ENCODE measurements around the gene CHDH. TPM values are rescaled to one million over a fixed set of nuclear protein-coding genes. Genes with fewer than 3 reads are reported as not detected.

CHDH gene
- total RNA-seq, 1 experiment from 2014 or later, result 28.5 TPM

- TF ChIP-seq CTCF (IDR thresholded peaks at IDR 0.05; ENCODE audit: unreplicated experiment), result no peak
- Mint-ChIP-seq H3K27ac (ENCODE audit: unreplicated experiment) (no peak overlapping the region), H3K4me3 (ENCODE audit: low read depth, unreplicated experiment) (no peak overlapping the region), H3K9me3 (ENCODE audit: low read depth, unreplicated experiment) (no peaks in the 10 kb centered on the region), H3K4me1 (ENCODE audit: low read depth, unreplicated experiment) (no peaks in the 10 kb centered on the region), H3K36me3 (ENCODE audit: insufficient read depth, unreplicated experiment) (peaks cover 7% of the 10 kb centered on the region), H3K27me3 (ENCODE audit: unreplicated experiment) (no peaks in the 10 kb centered on the region)
- intact Hi-C loops (cut with micrococcal nuclease; ENCODE audit: unreplicated experiment), result no loop called here
- CTCF ChIA-PET, result no interaction called here
- BruUV-seq (replicated peaks), result no TSS peak
- no peak for DNase-seq
These were observed 79.5 kb downstream of the CHDH start for GRCh38 chr3:53766706-53767105.

- BruUV-seq (replicated peaks), result no TSS peak
- intact Hi-C loops (cut with micrococcal nuclease; ENCODE audit: unreplicated experiment), result no loop called here
- H3K9me3 Mint-ChIP-seq (ENCODE audit: low read depth, unreplicated experiment), result no peaks in the 10 kb centered on the region
- CTCF ChIA-PET, result no interaction called here
- no peak for DNase-seq
- H3K4me1 Mint-ChIP-seq (ENCODE audit: low read depth, unreplicated experiment), result no peaks in the 10 kb centered on the region
- no peaks in the 10 kb centered on the region for H3K27me3 Mint-ChIP-seq (ENCODE audit: unreplicated experiment)
- H3K27ac Mint-ChIP-seq (ENCODE audit: unreplicated experiment), result no peak overlapping the region
- no peak overlapping the region for H3K4me3 Mint-ChIP-seq (ENCODE audit: low read depth, unreplicated experiment)
- TF ChIP-seq CTCF (IDR thresholded peaks at IDR 0.05; ENCODE audit: unreplicated experiment), result no peak
- H3K36me3 Mint-ChIP-seq (ENCODE audit: insufficient read depth, unreplicated experiment), result no peaks in the 10 kb centered on the region
These were observed 80.5 kb downstream of the CHDH start for GRCh38 chr3:53765753-53766152.

DNA sequence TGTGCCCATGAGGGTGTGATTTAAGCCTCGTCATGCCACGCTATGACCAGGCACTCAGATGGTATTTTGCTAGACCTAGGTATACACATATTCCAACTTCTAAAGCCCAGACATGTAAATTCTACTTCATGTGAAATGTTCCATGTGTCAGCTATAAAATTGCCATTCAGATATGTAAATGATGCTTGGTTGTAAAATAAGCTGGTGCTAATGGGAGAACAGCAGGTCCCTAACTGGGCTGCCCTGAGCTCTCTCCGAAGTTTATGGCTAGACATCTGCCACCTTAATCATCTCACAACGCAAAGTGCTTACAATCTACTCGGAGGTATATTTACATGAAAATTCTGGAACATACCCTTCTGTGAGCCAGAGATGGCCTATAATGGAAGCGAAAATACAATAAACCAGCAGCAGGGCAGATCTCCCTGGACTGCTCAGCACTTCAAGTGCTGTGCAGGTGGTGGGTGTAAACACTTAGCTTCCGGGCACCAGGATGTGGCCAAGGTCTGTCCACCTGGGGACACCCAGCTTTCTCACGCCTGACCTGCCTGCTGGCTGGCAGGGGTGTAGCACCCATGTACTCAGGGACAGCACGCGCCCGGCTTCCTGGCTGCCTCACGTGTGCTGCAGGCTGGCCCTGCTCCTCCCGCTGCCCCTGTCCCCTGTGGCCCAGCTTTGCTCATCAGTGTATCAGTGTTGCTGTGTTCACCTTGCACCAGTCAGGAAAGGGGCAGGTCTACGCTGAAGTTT is 82.0 kb downstream of the CHDH start:
- no peak for DNase-seq
- TF ChIP-seq CTCF (IDR thresholded peaks at IDR 0.05; ENCODE audit: unreplicated experiment), result no peak
- H3K27ac Mint-ChIP-seq (ENCODE audit: unreplicated experiment), result no peak overlapping the region
- CTCF ChIA-PET, result no interaction called here
- no peaks in the 10 kb centered on the region for H3K9me3 Mint-ChIP-seq (ENCODE audit: low read depth, unreplicated experiment)
- intact Hi-C loops (cut with micrococcal nuclease; ENCODE audit: unreplicated experiment), result no loop called here
- no peaks in the 10 kb centered on the region for H3K27me3 Mint-ChIP-seq (ENCODE audit: unreplicated experiment)
- H3K36me3 Mint-ChIP-seq (ENCODE audit: insufficient read depth, unreplicated experiment), result no peaks in the 10 kb centered on the region
- BruUV-seq (replicated peaks), result no TSS peak
- H3K4me3 Mint-ChIP-seq (ENCODE audit: low read depth, unreplicated experiment), result no peak overlapping the region
- no peaks in the 10 kb centered on the region for H3K4me1 Mint-ChIP-seq (ENCODE audit: low read depth, unreplicated experiment)

- H3K4me1 Mint-ChIP-seq (ENCODE audit: low read depth, unreplicated experiment), result no peaks in the 10 kb centered on the region
- intact Hi-C loops (cut with micrococcal nuclease; ENCODE audit: unreplicated experiment), result no loop called here
- no peaks in the 10 kb centered on the region for H3K27me3 Mint-ChIP-seq (ENCODE audit: unreplicated experiment)
- BruUV-seq (replicated peaks), result no TSS peak
- H3K4me3 Mint-ChIP-seq (ENCODE audit: low read depth, unreplicated experiment), result no peak overlapping the region
- H3K36me3 Mint-ChIP-seq (ENCODE audit: insufficient read depth, unreplicated experiment), result no peaks in the 10 kb centered on the region
- DNase-seq, result no peak
- no peak overlapping the region for H3K27ac Mint-ChIP-seq (ENCODE audit: unreplicated experiment)
- TF ChIP-seq CTCF (IDR thresholded peaks at IDR 0.05; ENCODE audit: unreplicated experiment), result no peak
- CTCF ChIA-PET, result no interaction called here
- H3K9me3 Mint-ChIP-seq (ENCODE audit: low read depth, unreplicated experiment), result no peaks in the 10 kb centered on the region
These were observed 82.9 kb downstream of the CHDH start for GRCh38 chr3:53763353-53763752.

Other genes with a start within 250 kb of the CHDH start
- gene IL17RB, start 149 bp upstream of the CHDH start, total RNA-seq (2022), result 16.0 and 21.9 TPM in 2 replicates
- 21.5 and 28.1 TPM in 2 replicates for gene ACTR8, start 35.7 kb upstream of the CHDH start, total RNA-seq (2022)
- 47.4 and 52.0 TPM in 2 replicates for gene SELENOK, start 45.4 kb upstream of the CHDH start, total RNA-seq (2022)

All from Calu3 (cell line).